Body of pancreas (tissue), 4 donors: ENCODE measurements around the gene CKS1B. TPM values are rescaled to one million over a fixed set of nuclear protein-coding genes. Genes with fewer than 3 reads are reported as not detected.

Experiments
- ATAC-seq: fragments of 150-250 bp; one replicate; pipeline ENCODE4 v1.9.1; 2016
- DNase-seq, 4 donors: peaks; one replicate each; pipeline ENCODE4 v3.0.0-alpha.2; 2019
- H3K27ac ChIP-seq, 4 donors: fragments of 200-600 bp; sonication (generic); 1 replicate in 3 of 4; 2 replicates in 1 of 4; pipeline versions ENCODE4 v1.5.1 to v1.6.1; 2016 to 2019; ENCODE audit warnings: mild to moderate bottlenecking in 1 of 4, mixed read lengths in 1 of 4, moderate library complexity in 1 of 4
- H3K27me3 ChIP-seq, 2 donors: fragments of 200-600 bp; sonication (generic); one replicate each; pipeline ENCODE4 v1.6.0; 2016; ENCODE audit warnings: mild to moderate bottlenecking in 1 of 2
- H3K36me3 ChIP-seq, 2 donors: fragments of 200-600 bp; sonication (generic); replicated peaks in 1 of 2; 2 replicates each; pipeline ENCODE4 v1.5.1; 2016; ENCODE audit warnings: low read depth in 2 of 2; ENCODE audit not compliant: insufficient read depth in 1 of 2
- H3K4me1 ChIP-seq: fragments of 200-600 bp; sonication (generic); one replicate; pipeline ENCODE4 v1.6.0; 2016
- H3K4me3 ChIP-seq, 2 donors: fragments of 200-600 bp; sonication (generic); 1 replicate in 1 of 2; 2 replicates in 1 of 2; pipeline ENCODE4 v1.5.1; 2016 to 2019
- H3K9me3 ChIP-seq, 3 donors: fragments of 200-600 bp; sonication (generic); 1 replicate in 2 of 3; 2 replicates in 1 of 3; pipeline ENCODE4 v1.5.1; 2016
- POLR2A ChIP-seq, 3 donors: fragments of 450-650 bp; IDR thresholded peaks; one replicate each; pipeline ENCODE4 v1.6.1; 2016; ENCODE audit warnings: antibody characterized with exemption in 3 of 3, mild to moderate bottlenecking in 2 of 3
- WGBS, 2 donors: methylation state at CpG; one replicate each; pipeline ENCODE4 v1.1.5; 2017; 5-methylcytosine and 5-hydroxymethylcytosine counted together
- intact Hi-C: fragments of 100-400 bp; cut with DNase I; formaldehyde crosslinking; loops from one replicate; pipeline ENCODE4 v1.15.1; 2023
- total RNA-seq, 2 donors: library from RNA; depleted of rRNA; stranded (reverse); fragments of >200 nt; gene quantifications; one replicate each; pipeline ENCODE4 v1.1.0, GENCODE V29; 2016
- TF ChIP-seq, protein P1 (sequence below), 7 experiments: fragments of 450-650 bp in 4 of 7; fragments of 200-600 bp in 3 of 7; sonication (generic) in 3 of 7; IDR thresholded peaks; one replicate each; pipeline ENCODE4 v1.5.1; 2016 to 2019; ENCODE audit warnings: antibody characterized with exemption in 7 of 7

The CKS1B gene
- total RNA-seq, 2 donors from 2014 or later = 15.6 to 29.0 TPM

DNA sequence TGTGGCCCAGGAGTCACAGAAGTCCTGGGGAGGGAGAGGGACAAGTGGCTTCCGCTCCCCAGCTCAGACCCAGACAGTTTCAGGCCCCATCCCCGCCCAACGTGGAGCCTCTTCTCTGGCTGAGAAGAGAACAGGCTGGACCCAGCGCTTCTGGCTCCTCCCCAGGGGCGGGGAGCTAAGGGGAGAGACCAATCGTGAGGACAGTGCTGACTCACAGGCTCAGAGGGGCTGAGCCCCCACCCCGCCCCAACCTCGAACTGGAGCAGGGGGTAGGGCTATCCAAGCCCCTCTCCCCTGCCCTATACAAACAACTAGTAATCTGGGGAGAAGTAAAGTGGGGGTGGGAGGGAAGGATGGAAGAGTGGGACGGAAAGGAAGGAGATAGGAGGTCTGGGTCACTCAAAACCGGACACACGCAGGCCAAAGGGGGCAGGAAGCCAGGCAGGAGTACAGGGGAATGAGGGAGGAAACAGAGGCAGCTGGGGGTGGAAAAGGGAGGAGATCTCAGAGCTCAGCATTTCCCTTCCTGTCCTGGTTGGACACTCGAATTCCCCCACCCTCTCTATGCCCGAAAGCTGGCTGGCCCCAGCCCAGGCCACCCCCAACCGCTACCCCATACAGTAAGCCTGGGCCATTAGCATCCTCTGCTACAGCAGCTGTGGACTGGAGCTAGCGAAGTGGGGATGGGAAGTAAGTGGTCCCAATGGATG is 3.7 kb upstream of the CKS1B start, which contains the start of gene SHC1:
Gene SHC1 (minus strand): TSS at position 117 of the 710 bp plus-strand sequence. CDS start 221 bp downstream, outside the sequence.
- peaks cover 7 to 15% of the 10 kb centered on the region in 2 donors for H3K36me3 ChIP-seq
- no peaks in the 10 kb centered on the region for H3K9me3 ChIP-seq
- peak within 1 kb of the TSS; percentile 70 to 98 (median 96) for H3K27ac ChIP-seq
- no peaks in the 10 kb centered on the region for H3K27me3 ChIP-seq
- intact Hi-C loops = no loop called here
- WGBS, 2 donors = 41 to 45% methylated on average over 8 to 15 of the region's 15 CpGs
- ATAC-seq (no peak), DNase-seq (peak; percentile 68 to 83 (median 74))
- TF ChIP-seq, protein P1, sequence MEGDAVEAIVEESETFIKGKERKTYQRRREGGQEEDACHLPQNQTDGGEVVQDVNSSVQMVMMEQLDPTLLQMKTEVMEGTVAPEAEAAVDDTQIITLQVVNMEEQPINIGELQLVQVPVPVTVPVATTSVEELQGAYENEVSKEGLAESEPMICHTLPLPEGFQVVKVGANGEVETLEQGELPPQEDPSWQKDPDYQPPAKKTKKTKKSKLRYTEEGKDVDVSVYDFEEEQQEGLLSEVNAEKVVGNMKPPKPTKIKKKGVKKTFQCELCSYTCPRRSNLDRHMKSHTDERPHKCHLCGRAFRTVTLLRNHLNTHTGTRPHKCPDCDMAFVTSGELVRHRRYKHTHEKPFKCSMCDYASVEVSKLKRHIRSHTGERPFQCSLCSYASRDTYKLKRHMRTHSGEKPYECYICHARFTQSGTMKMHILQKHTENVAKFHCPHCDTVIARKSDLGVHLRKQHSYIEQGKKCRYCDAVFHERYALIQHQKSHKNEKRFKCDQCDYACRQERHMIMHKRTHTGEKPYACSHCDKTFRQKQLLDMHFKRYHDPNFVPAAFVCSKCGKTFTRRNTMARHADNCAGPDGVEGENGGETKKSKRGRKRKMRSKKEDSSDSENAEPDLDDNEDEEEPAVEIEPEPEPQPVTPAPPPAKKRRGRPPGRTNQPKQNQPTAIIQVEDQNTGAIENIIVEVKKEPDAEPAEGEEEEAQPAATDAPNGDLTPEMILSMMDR (IDR thresholded peaks at IDR 0.05) = no peak
- TF ChIP-seq POLR2A (IDR thresholded peaks at IDR 0.05) = peak in 2 of 3 donors; percentile 3 to 60
- H3K4me1 ChIP-seq = peaks cover 44% of the 10 kb centered on the region
- H3K4me3 ChIP-seq = no peak within 1 kb of the TSS

DNA sequence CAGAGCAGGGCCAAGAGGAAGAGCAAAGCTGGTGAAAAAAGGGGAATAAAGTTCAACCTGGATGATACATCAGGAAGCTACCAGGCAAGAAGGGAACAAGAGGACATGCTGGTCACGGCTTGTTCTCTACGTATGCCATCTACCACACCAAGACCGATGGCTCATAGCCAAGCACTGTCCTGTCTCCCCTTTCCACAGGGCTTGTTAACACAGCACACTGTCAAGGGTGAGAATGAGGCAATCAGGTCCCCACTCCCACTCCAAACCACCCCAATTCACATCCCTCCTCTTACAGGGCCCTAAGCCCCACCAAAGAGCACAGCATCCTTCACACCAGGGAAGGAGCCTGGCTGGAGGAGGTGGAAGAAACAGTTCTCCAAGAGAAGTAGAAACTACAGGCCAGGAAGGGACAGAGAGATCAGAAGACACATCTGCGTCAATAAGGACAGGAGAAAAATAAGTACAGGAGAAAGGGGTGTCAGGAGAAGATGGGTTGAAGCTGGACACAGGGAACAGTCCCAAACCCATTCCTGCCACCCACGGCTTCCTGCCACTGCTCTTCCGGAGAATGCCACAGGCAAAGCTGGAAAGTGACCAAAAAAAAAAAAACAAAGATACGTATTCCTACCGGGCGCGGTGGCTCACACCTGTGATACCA is 3.0 kb upstream of the CKS1B start:
- intact Hi-C loops = no loop called here
- H3K4me1 ChIP-seq = peaks cover 51% of the 10 kb centered on the region

GRCh38 chr1:154972213-154972516 is 2.3 kb upstream of the CKS1B start:
- ATAC-seq (no peak), DNase-seq (peak in 1 of 4 donors; percentile 30)
- Histone ChIP-seq H3K4me1 (peaks cover 53% of the 10 kb centered on the region), H3K27me3 (no peaks in the 10 kb centered on the region), H3K9me3 (no peaks in the 10 kb centered on the region), H3K27ac (peak overlapping the region; percentile 96 to 99 (median 98)), H3K4me3 (no peak overlapping the region), H3K36me3 (peaks cover 5 to 9% of the 10 kb centered on the region in 2 donors)
- WGBS, 2 donors = 43 to 61% methylated on average over 3 of the region's 3 CpGs
- TF ChIP-seq POLR2A (IDR thresholded peaks at IDR 0.05) = no peak
- TF ChIP-seq, protein P1 (IDR thresholded peaks at IDR 0.05) = no peak
- intact Hi-C loops = no loop called here

More for the DNA sequence above, 3.0 kb upstream of the CKS1B start:
- no peak overlapping the region for H3K4me3 ChIP-seq
- peaks cover 7 to 12% of the 10 kb centered on the region in 2 donors for H3K36me3 ChIP-seq
- peak in 3 of 4 donors; percentile 41 to 61 (median 55) for DNase-seq
- 23 to 32% methylated on average over 10 of the region's 10 CpGs for WGBS, 2 donors
- peak overlapping the region; percentile 70 to 98 (median 96) for H3K27ac ChIP-seq
- H3K9me3 ChIP-seq = no peaks in the 10 kb centered on the region
- ATAC-seq = no peak
- TF ChIP-seq, protein P1 (IDR thresholded peaks at IDR 0.05) = no peak
- no peak for TF ChIP-seq POLR2A (IDR thresholded peaks at IDR 0.05)
- H3K27me3 ChIP-seq = no peaks in the 10 kb centered on the region

DNA sequence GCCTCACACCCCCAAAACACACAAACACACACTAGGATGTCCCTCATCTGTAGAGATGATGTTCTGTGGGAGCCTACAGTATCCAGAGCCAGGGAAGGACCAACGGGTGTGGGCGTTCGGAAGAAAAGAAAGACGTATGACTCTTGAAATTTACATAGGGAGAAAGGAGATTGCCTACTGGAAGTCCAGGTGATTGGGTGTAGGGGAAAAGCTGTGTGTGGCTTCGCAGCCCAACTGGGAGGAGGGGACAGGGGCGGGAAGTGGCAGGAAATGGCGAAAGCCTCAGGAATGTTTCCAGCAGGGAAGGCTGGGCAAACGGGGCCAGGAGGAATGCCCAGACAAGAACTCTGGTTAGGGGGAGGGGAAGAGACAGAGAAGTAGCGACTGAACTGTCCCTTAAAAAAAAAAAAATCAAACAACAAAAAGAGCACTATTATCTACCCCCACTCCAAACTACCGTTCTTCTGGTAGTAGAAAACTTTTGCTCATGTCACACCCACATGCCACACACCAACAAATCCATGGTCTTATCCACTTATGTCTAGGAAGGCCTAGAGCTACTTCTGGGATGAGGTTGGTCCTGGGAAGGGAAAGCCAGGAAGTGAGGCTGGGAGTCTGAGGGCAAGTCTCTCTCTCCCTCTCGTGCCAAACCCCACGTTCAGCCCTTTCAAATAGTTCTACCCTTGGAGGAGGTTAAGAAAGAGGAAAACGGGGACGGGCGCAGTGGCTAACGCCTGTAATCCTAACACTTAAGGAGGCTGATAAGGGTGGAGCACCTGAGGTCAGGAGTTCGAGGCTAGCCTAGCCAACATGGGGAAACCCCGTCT is 1.8 kb upstream of the CKS1B start:
- no peaks in the 10 kb centered on the region for H3K27me3 ChIP-seq
- intact Hi-C loops = no loop called here
- no peak overlapping the region for H3K4me3 ChIP-seq
- DNase-seq (peak; percentile 68 to 86 (median 80)), ATAC-seq (peak; percentile 13)
- H3K4me1 ChIP-seq = peaks cover 53% of the 10 kb centered on the region
- H3K27ac ChIP-seq = peak overlapping the region; percentile 96 to 99 (median 98)
- H3K36me3 ChIP-seq = peaks cover 0 to 4% of the 10 kb centered on the region in 2 donors
- 6 to 8% methylated on average over 18 of the region's 18 CpGs for WGBS, 2 donors
- H3K9me3 ChIP-seq = no peaks in the 10 kb centered on the region
- TF ChIP-seq POLR2A (IDR thresholded peaks at IDR 0.05) = peak in 2 of 3 donors; percentile 56 to 62
- TF ChIP-seq, protein P1 (IDR thresholded peaks at IDR 0.05) = no peak
